GM12878 (cell line): ENCODE data around the gene GLB1L2. TPM values are rescaled to one million over a fixed set of nuclear protein-coding genes. Genes with fewer than 3 reads are reported as not detected.

Source experiments
- ATAC-seq: fragments of 200-7000 bp; cut with Tn5 transposase; 3 replicates; pipeline ENCODE4 v1.9.1; 2020; ENCODE audit warnings: mild to moderate bottlenecking, moderate library complexity
- BruUV-seq: library from RNA; stranded (reverse); fragments of 400-500 nt; replicated peaks from 2 replicates; lab custom pipeline; 2021; lab: Mats Ljungman, UMichigan
- CTCF ChIA-PET: fragments of 300-600 bp; sonication (Branson Sonifier 250); formaldehyde crosslinking; extraction: SDS; loops from one replicate; lab custom pipeline; 2021; ENCODE audit warnings: inconsistent platforms; lab: Yijun Ruan, JAX
- POLR2A ChIA-PET: fragments of 350-600 bp; formaldehyde crosslinking; extraction: SDS; loops from one replicate; lab custom pipeline; 2021; ENCODE audit warnings: inconsistent platforms; lab: Charles Lee
- RAD21 ChIA-PET: fragments of 300-600 bp; sonication (Branson Sonifier 250); formaldehyde crosslinking; loops from one replicate; lab custom pipeline; 2023; ENCODE audit warnings: antibody characterized with exemption; ENCODE audit not compliant: unreplicated experiment; lab: Charles Lee
- SMC1A ChIA-PET: fragments of 300-600 bp; sonication (Branson Sonifier 250); formaldehyde crosslinking; loops from one replicate; lab custom pipeline; 2023; ENCODE audit not compliant: unreplicated experiment, uncharacterized antibody; lab: Charles Lee
- DNase-seq: peaks from one replicate; pipeline ENCODE4 v3.0.0-alpha.2; 2011; ENCODE audit warnings: low read depth, low spot score
- FAIRE-seq: peaks from 3 replicates; lab custom pipeline; 2011; peaks lifted over from hg19 to GRCh38; lab: Jason Lieb, UNC
- H2AFZ ChIP-seq: 2 replicates; pipeline ENCODE4 v1.6.0; 2011; ENCODE audit warnings: low read depth, low read length, control low read depth; ENCODE audit not compliant: control insufficient read depth
- H3K27ac ChIP-seq: 2 replicates; pipeline ENCODE4 v1.5.1; 2011; ENCODE audit warnings: control low read depth; ENCODE audit not compliant: control insufficient read depth, insufficient read depth
- H3K27me3 ChIP-seq, 2 experiments: replicated peaks in 1 of 2; 2 replicates each; pipeline versions ENCODE4 v1.6.0 to v1.6.1; 2011; ENCODE audit warnings: low read length in 1 of 2; ENCODE audit not compliant: control insufficient read depth in 2 of 2, insufficient read depth in 2 of 2
- H3K36me3 ChIP-seq, 2 experiments: 2 replicates each; pipeline ENCODE4 v1.5.1; 2011; ENCODE audit warnings: low read length in 1 of 2; ENCODE audit not compliant: control insufficient read depth in 2 of 2, insufficient read depth in 2 of 2
- H3K4me1 ChIP-seq: 2 replicates; pipeline ENCODE4 v1.6.1; 2011; ENCODE audit warnings: mild to moderate bottlenecking, low read length, moderate library complexity, mixed read lengths; ENCODE audit not compliant: control insufficient read depth, insufficient read depth
- H3K4me2 ChIP-seq: 2 replicates; pipeline ENCODE4 v1.6.0; 2011; ENCODE audit warnings: control low read depth; ENCODE audit not compliant: control insufficient read depth, insufficient read depth
- H3K4me3 ChIP-seq: fragments of 200-600 bp; sonication (generic); 2 replicates; pipeline ENCODE4 v1.5.1; 2016
- H3K79me2 ChIP-seq: 2 replicates; pipeline ENCODE4 v1.6.0; 2011; ENCODE audit warnings: low read length; ENCODE audit not compliant: control insufficient read depth, insufficient read depth
- H3K9ac ChIP-seq: 2 replicates; pipeline ENCODE4 v1.8.0; 2011; ENCODE audit warnings: low read length, control low read depth, mixed read lengths; ENCODE audit not compliant: control insufficient read depth, insufficient read depth
- H3K9me3 ChIP-seq: replicated peaks from 3 replicates; pipeline ENCODE4 v1.5.1; 2011; ENCODE audit warnings: mild to moderate bottlenecking, low read length; ENCODE audit not compliant: control insufficient read depth, insufficient read depth
- H4K20me1 ChIP-seq: 2 replicates; pipeline ENCODE4 v1.6.0; 2011; ENCODE audit not compliant: control insufficient read depth, insufficient read depth
- ELK1 ChIP-seq: IDR thresholded peaks from 2 replicates; pipeline ENCODE4 v1.6.1; 2012; ENCODE audit warnings: low read depth, low read length, improper control_type of control experiment
- ESRRA ChIP-seq: IDR thresholded peaks from 2 replicates; pipeline ENCODE4 v1.6.1; 2012; ENCODE audit warnings: mild to moderate bottlenecking, low read length, improper control_type of control experiment
- FOXM1 ChIP-seq: IDR thresholded peaks from 2 replicates; pipeline ENCODE4 v1.6.1; 2012; ENCODE audit warnings: low read depth, mild to moderate bottlenecking, inconsistent platforms, low read length, moderate library complexity
- GATAD2B ChIP-seq: fragments of 450-650 bp; conservative IDR thresholded peaks from 2 replicates; pipeline ENCODE4 v1.6.1; 2017; ENCODE audit warnings: low read depth, mild to moderate bottlenecking, moderate library complexity
- HDAC2 ChIP-seq: fragments of 200-600 bp; sonication (generic); IDR thresholded peaks from 2 replicates; pipeline ENCODE4 v1.6.1; 2017
- JUNB ChIP-seq: IDR thresholded peaks from 2 replicates; pipeline ENCODE4 v1.6.1; 2016; ENCODE audit warnings: antibody characterized with exemption, mild to moderate bottlenecking
- MYC ChIP-seq: IDR thresholded peaks from 2 replicates; pipeline ENCODE4 v1.6.1; 2011; ENCODE audit warnings: mild to moderate bottlenecking, low read length, moderate library complexity, inconsistent platforms; ENCODE audit not compliant: insufficient read depth, insufficient replicate concordance, insufficient read length, severe bottlenecking
- NR2F1 ChIP-seq: fragments of 450-650 bp; conservative IDR thresholded peaks from 2 replicates; pipeline ENCODE4 v1.6.1; 2017; ENCODE audit warnings: mild to moderate bottlenecking
- SIN3A ChIP-seq: IDR thresholded peaks from 2 replicates; pipeline ENCODE4 v1.6.1; 2012; ENCODE audit warnings: low read depth, low read length, improper control_type of control experiment
- SMAD1 ChIP-seq: fragments of 450-650 bp; IDR thresholded peaks from 2 replicates; pipeline ENCODE4 v1.6.1; 2018; ENCODE audit warnings: mild to moderate bottlenecking, low read depth; ENCODE audit not compliant: partially characterized antibody
- TCF12 ChIP-seq: IDR thresholded peaks from 2 replicates; pipeline ENCODE4 v1.6.1; 2011; ENCODE audit warnings: low read depth, mild to moderate bottlenecking, low read length
- ZSCAN29 ChIP-seq: fragments of 450-650 bp; IDR thresholded peaks from 2 replicates; pipeline ENCODE4 v1.6.1; 2017; ENCODE audit warnings: mild to moderate bottlenecking, moderate library complexity
- WGBS: methylation state at CpG from one replicate; pipeline ENCODE4 v1.1.6; 2016; ENCODE audit warnings: low lambda C conversion rate; ENCODE audit not compliant: insufficient replicate concordance, insufficient coverage; ENCODE audit errors: missing lambda C conversion rate; 5-methylcytosine and 5-hydroxymethylcytosine counted together
- in situ Hi-C: fragments of 300-500 bp; cut with MboI; formaldehyde crosslinking; loops from 9 replicates; pipeline ENCODE4 v1.14.3; 2018; ENCODE audit warnings: mixed read lengths
- intact Hi-C: fragments of 100-400 bp; cut with micrococcal nuclease; formaldehyde crosslinking; loops from one replicate; pipeline ENCODE4 v1.14.2; 2022; ENCODE audit not compliant: unreplicated experiment
- polyA plus RNA-seq, 11 experiments: library from polyadenylated mRNA; depleted of rRNA in 4 of 11; unstranded in 6 of 11; stranded (reverse) in 5 of 11; fragments of >200 nt; fragmentation: Nextera tagmentation in 4 of 11; fragmentation: Illumina TruSeq in 1 of 11; extraction: Ambion mirVana in 4 of 11; extraction: Trizol in 1 of 11; gene quantifications; 1 replicate in 1 of 11; 2 replicates in 10 of 11; pipeline versions ENCODE4 v1.2.1 to v1.2.3, GENCODE V29; 2011 to 2016; ENCODE audit warnings: inconsistent platforms in 2 of 11, missing spikeins in 2 of 11, low read depth in 1 of 11
- total RNA-seq, 4 experiments: library from RNA; depleted of rRNA in 3 of 4; stranded (reverse); fragments of >200 nt in 3 of 4; fragmentation: Illumina TruSeq in 1 of 4; extraction: Trizol in 1 of 4; gene quantifications; 2 replicates each; pipeline versions ENCODE4 v1.2.1 to v1.2.3, GENCODE V29; 2013 to 2021
- TF ChIP-seq, protein P1 (sequence below): fragments of 450-650 bp; IDR thresholded peaks from 2 replicates; pipeline ENCODE4 v1.6.1; 2017; ENCODE audit warnings: low read depth, mild to moderate bottlenecking, moderate library complexity
- TF ChIP-seq, protein P2 (sequence below): fragments of 150-350 bp; IDR thresholded peaks from 2 replicates; pipeline ENCODE4 v1.6.1; 2014; ENCODE audit warnings: mild to moderate bottlenecking, low read depth, low read length
- TF ChIP-seq, protein P3 (sequence below): fragments of 450-650 bp; IDR thresholded peaks from 2 replicates; pipeline ENCODE4 v1.6.1; 2018; ENCODE audit warnings: borderline replicate concordance, mild to moderate bottlenecking; ENCODE audit not compliant: partially characterized antibody

GLB1L2 gene
- total and polyA plus RNA-seq, 10 of the 15 experiments (the other 5 are each of a cell fraction or from before 2014, with no cell fraction given): 0.04 to 0.85 (median 0.49) TPM

DNA sequence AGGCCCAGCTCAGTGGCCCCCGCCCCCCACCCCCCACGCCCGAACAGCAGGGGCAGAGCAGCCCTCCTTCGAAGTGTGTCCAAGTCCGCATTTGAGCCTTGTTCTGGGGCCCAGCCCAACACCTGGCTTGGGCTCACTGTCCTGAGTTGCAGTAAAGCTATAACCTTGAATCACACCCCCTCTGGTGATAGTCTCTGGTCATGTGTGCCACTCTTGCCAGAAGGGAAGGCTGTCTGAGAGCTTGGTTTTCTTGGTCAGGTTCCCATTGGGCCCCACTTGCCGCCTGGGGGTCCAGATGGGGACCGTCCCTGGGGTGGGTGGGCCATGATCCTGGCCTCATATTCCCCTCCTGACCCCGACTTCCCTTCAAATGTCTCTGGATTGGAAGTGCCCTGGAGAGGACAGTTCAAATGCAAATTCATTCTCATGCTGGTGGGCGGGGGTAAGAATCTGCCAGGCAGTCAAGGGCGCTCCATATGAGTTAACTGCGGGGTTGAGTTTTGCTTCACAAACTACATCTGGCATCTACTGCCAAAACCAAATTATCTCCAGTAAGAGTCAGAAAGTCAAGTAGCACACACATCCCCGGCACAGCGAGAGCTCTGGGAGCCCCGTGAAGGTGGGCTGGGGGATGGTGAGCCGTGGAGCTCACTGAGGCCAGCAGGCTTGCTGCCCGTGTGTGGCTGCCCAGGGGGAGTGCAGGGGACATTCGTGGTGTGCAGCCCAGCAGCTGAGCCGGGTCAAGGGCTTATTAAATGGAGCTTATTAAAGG is 44.5 kb downstream of the GLB1L2 start (continued):
- TF ChIP-seq, protein P1, sequence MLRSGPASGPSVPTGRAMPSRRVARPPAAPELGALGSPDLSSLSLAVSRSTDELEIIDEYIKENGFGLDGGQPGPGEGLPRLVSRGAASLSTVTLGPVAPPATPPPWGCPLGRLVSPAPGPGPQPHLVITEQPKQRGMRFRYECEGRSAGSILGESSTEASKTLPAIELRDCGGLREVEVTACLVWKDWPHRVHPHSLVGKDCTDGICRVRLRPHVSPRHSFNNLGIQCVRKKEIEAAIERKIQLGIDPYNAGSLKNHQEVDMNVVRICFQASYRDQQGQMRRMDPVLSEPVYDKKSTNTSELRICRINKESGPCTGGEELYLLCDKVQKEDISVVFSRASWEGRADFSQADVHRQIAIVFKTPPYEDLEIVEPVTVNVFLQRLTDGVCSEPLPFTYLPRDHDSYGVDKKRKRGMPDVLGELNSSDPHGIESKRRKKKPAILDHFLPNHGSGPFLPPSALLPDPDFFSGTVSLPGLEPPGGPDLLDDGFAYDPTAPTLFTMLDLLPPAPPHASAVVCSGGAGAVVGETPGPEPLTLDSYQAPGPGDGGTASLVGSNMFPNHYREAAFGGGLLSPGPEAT: no peak
- TF ChIP-seq FOXM1 (no peak), HDAC2 (no peak), SMAD1 (no peak), JUNB (no peak), SIN3A (no peak)
- TF ChIP-seq, protein P2, sequence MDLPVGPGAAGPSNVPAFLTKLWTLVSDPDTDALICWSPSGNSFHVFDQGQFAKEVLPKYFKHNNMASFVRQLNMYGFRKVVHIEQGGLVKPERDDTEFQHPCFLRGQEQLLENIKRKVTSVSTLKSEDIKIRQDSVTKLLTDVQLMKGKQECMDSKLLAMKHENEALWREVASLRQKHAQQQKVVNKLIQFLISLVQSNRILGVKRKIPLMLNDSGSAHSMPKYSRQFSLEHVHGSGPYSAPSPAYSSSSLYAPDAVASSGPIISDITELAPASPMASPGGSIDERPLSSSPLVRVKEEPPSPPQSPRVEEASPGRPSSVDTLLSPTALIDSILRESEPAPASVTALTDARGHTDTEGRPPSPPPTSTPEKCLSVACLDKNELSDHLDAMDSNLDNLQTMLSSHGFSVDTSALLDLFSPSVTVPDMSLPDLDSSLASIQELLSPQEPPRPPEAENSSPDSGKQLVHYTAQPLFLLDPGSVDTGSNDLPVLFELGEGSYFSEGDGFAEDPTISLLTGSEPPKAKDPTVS: no peak
- TF ChIP-seq, all 136 proteins: peak for 0

GRCh38 chr11:134377876-134378275 is 46.1 kb downstream of the GLB1L2 start:
- ChIA-PET SMC1A (no interaction called here), CTCF (no interaction called here), POLR2A (no interaction called here), RAD21 (no interaction called here)
- Histone ChIP-seq H3K9me3 (no peaks in the 10 kb centered on the region; the same call in 2 of the 3 replicates), H2AFZ (no peak overlapping the region), H3K27ac (no peak overlapping the region), H3K9ac (no peak overlapping the region), H3K4me1 (no peaks in the 10 kb centered on the region), H3K79me2 (no peaks in the 10 kb centered on the region), H3K4me2 (no peak overlapping the region), H3K4me3 (no peak overlapping the region), H3K36me3 (no peaks in the 10 kb centered on the region), H4K20me1 (no peaks in the 10 kb centered on the region), H3K27me3 (peaks cover 0 to 2% of the 10 kb centered on the region in 2 experiments; a peak in 3 of 4 replicates)
- in situ Hi-C loops: no loop called here
- BruUV-seq: no TSS peak
- ATAC-seq (no peak), FAIRE-seq (no peak), DNase-seq (no peak)
- intact Hi-C loops: no loop called here
- 36% methylated on average over 14 of the region's 14 CpGs for WGBS
- TF ChIP-seq ELK1: no peak
- no peak for TF ChIP-seq NR2F1
- no peak for TF ChIP-seq GATAD2B
- no peak for TF ChIP-seq ZSCAN29
- TF ChIP-seq TCF12: no peak
- TF ChIP-seq MYC: no peak
- TF ChIP-seq ESRRA: no peak
- TF ChIP-seq, protein P3, sequence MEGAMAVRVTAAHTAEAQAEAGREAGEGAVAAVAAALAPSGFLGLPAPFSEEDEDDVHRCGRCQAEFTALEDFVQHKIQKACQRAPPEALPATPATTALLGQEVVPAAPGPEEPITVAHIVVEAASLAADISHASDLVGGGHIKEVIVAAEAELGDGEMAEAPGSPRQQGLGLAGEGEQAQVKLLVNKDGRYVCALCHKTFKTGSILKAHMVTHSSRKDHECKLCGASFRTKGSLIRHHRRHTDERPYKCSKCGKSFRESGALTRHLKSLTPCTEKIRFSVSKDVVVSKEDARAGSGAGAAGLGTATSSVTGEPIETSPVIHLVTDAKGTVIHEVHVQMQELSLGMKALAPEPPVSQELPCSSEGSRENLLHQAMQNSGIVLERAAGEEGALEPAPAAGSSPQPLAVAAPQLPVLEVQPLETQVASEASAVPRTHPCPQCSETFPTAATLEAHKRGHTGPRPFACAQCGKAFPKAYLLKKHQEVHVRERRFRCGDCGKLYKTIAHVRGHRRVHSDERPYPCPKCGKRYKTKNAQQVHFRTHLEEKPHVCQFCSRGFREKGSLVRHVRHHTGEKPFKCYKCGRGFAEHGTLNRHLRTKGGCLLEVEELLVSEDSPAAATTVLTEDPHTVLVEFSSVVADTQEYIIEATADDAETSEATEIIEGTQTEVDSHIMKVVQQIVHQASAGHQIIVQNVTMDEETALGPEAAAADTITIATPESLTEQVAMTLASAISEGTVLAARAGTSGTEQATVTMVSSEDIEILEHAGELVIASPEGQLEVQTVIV: no peak
